Peyer's patch (tissue), 4 donors: ENCODE results near the gene SEC14L5.

ENCODE experiments used
- POLR2A ChIP-seq, 2 donors: fragments of 450-650 bp; IDR thresholded peaks; one replicate each; pipeline ENCODE4 v1.5.1; 2017; ENCODE audit warnings: antibody characterized with exemption in 2 of 2, mild to moderate bottlenecking in 2 of 2, moderate library complexity in 2 of 2
- TF ChIP-seq, protein P1 (sequence below), 6 experiments: fragments of 450-650 bp in 4 of 6; fragments of 200-600 bp in 2 of 6; sonication (generic) in 1 of 6; IDR thresholded peaks; one replicate each; pipeline ENCODE4 v1.5.1; 2017 to 2019; ENCODE audit warnings: antibody characterized with exemption in 6 of 6, mild to moderate bottlenecking in 3 of 6, moderate library complexity in 1 of 6

- TF ChIP-seq POLR2A (IDR thresholded peaks at IDR 0.05) = no peak
- TF ChIP-seq, protein P1, sequence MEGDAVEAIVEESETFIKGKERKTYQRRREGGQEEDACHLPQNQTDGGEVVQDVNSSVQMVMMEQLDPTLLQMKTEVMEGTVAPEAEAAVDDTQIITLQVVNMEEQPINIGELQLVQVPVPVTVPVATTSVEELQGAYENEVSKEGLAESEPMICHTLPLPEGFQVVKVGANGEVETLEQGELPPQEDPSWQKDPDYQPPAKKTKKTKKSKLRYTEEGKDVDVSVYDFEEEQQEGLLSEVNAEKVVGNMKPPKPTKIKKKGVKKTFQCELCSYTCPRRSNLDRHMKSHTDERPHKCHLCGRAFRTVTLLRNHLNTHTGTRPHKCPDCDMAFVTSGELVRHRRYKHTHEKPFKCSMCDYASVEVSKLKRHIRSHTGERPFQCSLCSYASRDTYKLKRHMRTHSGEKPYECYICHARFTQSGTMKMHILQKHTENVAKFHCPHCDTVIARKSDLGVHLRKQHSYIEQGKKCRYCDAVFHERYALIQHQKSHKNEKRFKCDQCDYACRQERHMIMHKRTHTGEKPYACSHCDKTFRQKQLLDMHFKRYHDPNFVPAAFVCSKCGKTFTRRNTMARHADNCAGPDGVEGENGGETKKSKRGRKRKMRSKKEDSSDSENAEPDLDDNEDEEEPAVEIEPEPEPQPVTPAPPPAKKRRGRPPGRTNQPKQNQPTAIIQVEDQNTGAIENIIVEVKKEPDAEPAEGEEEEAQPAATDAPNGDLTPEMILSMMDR (IDR thresholded peaks at IDR 0.05) = no peak
Measured at GRCh38 chr16:4933871-4934395, 24.2 kb upstream of the SEC14L5 start.
